GM19035 (cell line): ENCODE results near the gene MYO1D.

ENCODE experiments used
- ATAC-seq: cut with Tn5 transposase; IDR thresholded peaks from one replicate; pipeline ENCODE4 v1.9.1; 2021; ENCODE audit not compliant: unreplicated experiment

Gene MYO1D

DNA sequence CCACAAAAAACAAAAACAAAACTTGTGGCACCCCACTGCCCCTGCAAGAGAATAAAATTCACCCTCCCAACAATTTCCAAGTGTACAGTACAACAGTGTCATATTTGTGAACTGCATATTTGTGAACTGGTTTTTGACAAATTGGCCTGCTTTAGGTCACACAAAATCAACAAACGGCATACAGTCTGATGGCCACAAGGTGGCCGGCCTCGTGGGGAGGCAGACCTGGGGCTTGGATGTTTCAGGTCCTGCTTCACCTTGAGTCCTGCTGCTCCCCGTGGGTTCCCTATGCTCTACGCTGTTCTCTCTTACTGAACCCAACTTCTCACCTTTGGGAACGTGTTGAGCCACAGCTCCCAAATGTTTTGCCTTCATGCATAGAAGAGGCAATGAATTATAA lies 287.9 kb downstream of the MYO1D start:
- no peak for ATAC-seq

DNA sequence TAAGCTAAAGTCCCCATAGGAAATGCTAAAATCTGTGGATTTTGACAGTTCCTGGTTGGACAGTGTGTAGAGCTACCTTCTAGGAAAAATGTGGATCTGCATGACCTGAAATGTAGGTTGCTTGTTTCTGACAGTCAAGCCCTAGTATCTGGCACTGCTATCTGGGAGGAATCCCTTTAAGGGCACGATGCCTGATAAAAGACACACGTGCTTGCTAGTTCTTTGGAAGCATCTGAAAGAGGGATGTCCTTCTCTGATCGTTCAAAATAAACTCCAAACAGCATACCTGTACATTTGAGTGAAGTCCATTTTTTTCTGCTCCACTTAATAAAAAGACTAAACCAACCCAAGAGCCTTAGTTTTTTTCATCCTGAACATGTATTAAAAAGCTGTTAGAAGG lies 288.8 kb downstream of the MYO1D start:
- no peak for ATAC-seq

- no peak for ATAC-seq
Observed at GRCh38 chr17:32586666-32587065, 290.3 kb downstream of the MYO1D start.

GRCh38 chr17:32584792-32585191 lies 292.1 kb downstream of the MYO1D start:
- no peak for ATAC-seq

GRCh38 chr17:32583053-32583452 lies 293.9 kb downstream of the MYO1D start:
- no peak for ATAC-seq

GRCh38 chr17:32575852-32576251 lies 301.1 kb downstream of the MYO1D start:
- ATAC-seq, result no peak

DNA sequence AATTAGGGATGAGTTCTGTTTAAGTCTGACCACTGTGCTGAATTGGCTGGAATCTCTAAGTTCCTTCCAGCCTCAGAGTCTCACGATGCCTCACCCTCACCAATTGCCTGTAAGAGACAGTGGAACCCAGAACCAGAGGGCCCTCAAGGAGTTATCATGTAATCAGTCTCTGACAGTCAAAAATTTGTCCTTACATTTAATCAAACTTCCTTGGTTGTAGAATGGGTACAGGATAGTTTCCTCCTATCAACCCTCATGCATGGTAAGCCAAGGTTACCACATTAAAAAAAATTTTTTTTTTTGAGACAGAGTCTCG lies 306.9 kb downstream of the MYO1D start:
- no peak for ATAC-seq

- ATAC-seq, result no peak
Observed at GRCh38 chr17:32569171-32570080, 307.5 kb downstream of the MYO1D start.

DNA sequence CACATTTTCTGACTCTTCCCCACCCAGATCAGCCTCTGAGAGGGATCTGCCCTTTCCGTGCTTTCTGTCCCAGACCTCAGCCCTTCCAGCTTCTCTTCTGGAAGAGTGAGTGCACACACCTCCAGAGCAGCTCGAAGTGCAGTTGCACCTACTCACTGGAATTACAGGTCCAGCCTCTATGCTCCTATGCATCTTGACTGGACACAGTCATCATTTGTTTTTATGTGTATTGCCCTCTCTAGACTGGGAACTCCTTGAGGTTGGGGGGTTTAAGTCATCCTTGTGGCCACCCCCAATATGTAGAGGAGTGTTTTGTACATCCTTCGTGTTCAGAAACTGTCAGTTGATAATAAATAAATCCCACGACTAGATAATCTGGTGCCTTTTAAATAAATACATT lies 308.2 kb downstream of the MYO1D start:
- ATAC-seq, result no peak

DNA sequence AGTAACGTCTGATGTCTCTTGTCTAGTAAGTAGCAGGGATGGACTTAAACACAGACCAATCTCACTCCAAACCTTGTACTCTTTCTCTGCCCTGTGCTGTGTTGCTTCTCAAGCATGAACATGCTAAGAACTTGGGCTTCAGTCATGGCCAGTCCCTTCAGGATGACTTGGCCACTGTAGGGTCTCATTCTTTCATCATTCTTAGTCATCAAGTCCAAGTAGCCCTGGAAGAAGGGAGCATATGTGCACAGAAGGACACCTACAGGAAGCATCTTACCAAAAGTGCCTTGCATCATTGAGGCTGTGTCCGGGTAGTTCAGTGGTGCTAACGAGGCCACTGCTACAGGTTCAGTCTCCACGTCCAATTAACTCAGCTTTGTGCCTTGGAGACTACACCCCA lies 309.4 kb downstream of the MYO1D start:
- no peak for ATAC-seq

GRCh38 chr17:32567086-32567485 lies 309.8 kb downstream of the MYO1D start:
- no peak for ATAC-seq

GRCh38 chr17:32566303-32566702 lies 310.6 kb downstream of the MYO1D start:
- no peak for ATAC-seq

- ATAC-seq, result no peak
Observed at GRCh38 chr17:32565401-32565800, 311.5 kb downstream of the MYO1D start.

GRCh38 chr17:32564325-32564724 lies 312.6 kb downstream of the MYO1D start:
- ATAC-seq, result no peak

GRCh38 chr17:32563583-32563982 lies 313.3 kb downstream of the MYO1D start:
- no peak for ATAC-seq

DNA sequence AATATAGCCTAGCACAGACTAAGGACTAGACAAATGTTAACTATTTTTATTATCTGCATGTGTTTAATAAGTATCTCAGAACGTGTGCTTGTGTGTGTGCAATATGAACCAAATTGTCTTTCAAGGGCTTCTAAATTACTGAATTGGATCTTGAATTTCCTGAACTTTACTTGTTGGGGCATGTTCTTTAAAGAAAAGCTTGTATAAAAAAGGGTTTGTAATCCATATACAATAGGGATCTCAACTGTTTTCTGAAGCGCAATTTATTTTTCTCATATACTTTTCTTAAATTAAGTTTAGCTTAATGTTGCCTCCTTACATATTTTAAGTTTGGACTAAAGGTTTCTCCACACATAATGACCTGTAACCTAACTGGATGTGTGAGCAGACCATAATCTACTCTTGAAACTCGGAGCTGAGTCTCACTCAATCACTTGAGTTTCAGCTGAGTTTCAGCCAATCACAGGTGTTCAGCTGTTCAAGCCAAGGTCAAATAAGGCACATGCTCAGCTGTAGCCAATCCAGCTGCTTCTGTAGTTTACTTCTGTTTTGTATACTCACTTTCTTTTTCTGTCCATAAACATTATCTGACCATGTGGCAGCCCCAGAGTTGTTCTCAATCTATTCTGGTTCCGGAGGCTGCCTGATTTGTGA lies 317.8 kb downstream of the MYO1D start:
- peak; percentile 88 for ATAC-seq

DNA sequence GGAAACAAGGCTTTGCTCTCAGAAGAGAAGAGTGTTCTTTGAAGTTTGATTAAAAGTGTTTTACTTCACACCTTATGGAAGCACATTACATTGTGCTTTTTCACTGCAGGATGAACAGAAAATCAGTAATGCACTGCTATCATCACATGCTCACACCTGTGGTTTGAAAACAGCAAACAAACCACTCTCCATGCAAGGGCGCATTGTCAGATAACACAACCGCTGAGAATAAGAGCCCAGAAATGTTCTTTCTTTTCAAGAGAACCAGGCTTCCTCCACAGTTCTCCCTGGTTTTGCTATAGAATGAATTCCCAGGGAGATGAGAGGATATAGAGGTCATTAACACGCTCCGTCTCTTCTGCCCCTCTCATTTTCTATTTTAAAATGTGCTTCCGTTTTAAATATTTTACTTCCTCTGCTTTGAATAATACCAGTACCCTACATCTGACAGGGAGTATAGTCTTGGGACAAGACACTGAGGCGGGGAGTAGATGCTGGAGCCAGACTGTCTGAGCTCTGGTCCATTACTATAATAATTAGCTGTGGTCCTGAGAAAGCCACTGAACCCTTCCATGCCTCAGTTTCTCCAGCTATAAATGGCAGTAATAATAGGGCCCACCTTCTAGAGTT lies 318.5 kb downstream of the MYO1D start:
- no peak for ATAC-seq

DNA sequence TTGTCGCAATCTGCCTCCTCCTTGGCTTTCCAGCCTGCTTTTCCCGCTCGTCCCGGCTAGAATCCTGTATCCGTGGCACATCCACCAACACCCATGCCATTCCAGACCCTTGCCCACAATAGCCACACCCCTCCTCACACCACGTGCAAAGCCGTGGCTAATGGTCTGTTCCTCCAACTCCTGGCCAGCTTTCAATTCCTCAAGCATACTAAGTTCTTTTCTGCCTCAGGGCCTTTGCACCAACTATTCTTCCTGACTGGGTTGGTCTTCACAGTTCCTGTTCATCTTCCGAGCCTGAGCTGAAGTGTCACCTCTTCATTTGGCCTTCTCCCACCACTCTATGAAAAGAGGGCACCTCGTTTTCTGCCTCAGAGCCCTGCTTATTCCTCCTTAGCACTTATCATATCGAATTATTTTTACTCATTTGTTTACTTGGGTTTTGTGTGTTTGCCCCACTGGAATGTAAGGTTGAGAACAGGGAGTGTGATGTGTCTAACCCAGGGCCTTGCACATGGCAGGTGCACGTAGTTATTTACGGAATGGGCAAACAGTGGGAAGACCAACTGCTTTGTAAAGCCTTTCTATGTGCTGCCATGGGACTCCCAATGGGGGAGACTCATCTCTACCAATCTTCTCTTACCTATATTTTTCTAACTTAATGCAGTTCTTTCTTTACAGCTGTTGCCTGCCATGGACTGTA lies 321.2 kb downstream of the MYO1D start:
- no peak for ATAC-seq

DNA sequence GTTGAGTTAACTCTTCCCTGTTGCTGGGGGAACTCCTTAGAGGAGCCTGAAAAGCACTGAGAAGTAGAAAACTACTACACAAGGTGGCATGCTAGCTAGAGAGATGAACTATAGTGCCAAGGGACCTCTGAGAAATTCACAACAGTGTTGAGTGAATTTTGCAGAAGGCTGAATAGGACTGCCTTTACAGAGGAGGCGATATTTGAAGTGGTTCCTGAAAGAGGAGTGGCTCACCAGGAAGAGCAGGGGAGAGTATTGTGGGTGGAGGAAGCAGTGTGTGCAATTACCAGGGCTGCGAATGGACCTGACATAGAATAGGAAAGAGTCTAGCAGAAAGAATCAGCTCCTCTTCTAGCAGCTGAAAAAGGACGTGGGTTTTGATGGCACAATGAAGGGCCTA lies 323.8 kb downstream of the MYO1D start:
- no peak for ATAC-seq

GRCh38 chr17:32552280-32552679 lies 324.6 kb downstream of the MYO1D start:
- no peak for ATAC-seq

GRCh38 chr17:32551186-32551955 lies 325.6 kb downstream of the MYO1D start:
- ATAC-seq, result no peak
